DMS79 (cell line): Measurements from ENCODE around the gene MAP1S.

Experiments
- DNase-seq: peaks from one replicate; lab custom pipeline; 2025; lab: John Stamatoyannopoulos, UW

Gene MAP1S, protein sequence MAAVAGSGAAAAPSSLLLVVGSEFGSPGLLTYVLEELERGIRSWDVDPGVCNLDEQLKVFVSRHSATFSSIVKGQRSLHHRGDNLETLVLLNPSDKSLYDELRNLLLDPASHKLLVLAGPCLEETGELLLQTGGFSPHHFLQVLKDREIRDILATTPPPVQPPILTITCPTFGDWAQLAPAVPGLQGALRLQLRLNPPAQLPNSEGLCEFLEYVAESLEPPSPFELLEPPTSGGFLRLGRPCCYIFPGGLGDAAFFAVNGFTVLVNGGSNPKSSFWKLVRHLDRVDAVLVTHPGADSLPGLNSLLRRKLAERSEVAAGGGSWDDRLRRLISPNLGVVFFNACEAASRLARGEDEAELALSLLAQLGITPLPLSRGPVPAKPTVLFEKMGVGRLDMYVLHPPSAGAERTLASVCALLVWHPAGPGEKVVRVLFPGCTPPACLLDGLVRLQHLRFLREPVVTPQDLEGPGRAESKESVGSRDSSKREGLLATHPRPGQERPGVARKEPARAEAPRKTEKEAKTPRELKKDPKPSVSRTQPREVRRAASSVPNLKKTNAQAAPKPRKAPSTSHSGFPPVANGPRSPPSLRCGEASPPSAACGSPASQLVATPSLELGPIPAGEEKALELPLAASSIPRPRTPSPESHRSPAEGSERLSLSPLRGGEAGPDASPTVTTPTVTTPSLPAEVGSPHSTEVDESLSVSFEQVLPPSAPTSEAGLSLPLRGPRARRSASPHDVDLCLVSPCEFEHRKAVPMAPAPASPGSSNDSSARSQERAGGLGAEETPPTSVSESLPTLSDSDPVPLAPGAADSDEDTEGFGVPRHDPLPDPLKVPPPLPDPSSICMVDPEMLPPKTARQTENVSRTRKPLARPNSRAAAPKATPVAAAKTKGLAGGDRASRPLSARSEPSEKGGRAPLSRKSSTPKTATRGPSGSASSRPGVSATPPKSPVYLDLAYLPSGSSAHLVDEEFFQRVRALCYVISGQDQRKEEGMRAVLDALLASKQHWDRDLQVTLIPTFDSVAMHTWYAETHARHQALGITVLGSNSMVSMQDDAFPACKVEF

DNA sequence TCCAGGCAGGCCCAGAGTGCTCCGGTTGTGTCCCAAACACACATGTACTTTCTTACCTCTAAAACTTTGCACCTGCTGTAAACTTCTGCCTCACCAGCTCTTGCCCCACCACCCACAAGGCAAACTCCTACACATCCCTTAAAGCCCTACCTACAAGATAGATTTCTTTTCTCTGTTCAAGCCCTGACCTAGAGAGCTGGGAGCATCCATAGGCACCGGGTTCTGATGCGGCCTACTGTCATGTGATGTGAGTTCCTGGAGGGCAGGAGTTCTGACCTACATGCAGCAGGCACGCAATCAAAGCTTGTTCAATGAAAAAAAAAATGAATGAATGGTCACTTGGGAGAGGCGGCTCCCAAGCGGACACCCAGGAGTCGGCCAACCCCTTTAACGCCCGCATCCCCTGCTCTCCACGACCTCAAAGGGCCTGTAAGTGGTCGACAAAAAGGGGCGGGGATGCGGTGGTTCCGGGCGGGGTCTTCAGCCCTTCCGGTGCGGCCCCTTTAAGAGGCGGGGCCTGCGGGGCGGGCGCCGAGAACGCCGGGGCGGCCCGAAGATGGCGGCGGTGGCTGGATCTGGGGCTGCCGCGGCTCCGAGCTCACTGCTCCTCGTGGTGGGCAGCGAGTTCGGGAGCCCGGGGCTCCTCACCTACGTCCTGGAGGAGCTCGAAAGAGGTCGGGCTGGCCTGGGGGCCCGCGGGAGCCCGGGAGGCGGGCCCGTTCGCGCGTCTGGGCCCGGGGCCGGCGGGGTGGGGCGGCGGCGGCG, at the start of gene MAP1S:
Gene MAP1S, plus strand, starts transcription at position 534 of the 765 bp plus-strand sequence. Its CDS starts 23 bp downstream, at position 557.
- peak; percentile 32 for DNase-seq

- no peak for DNase-seq
These were observed 47.4 kb upstream of the MAP1S start for GRCh38 chr19:17671906-17672305.

DNA sequence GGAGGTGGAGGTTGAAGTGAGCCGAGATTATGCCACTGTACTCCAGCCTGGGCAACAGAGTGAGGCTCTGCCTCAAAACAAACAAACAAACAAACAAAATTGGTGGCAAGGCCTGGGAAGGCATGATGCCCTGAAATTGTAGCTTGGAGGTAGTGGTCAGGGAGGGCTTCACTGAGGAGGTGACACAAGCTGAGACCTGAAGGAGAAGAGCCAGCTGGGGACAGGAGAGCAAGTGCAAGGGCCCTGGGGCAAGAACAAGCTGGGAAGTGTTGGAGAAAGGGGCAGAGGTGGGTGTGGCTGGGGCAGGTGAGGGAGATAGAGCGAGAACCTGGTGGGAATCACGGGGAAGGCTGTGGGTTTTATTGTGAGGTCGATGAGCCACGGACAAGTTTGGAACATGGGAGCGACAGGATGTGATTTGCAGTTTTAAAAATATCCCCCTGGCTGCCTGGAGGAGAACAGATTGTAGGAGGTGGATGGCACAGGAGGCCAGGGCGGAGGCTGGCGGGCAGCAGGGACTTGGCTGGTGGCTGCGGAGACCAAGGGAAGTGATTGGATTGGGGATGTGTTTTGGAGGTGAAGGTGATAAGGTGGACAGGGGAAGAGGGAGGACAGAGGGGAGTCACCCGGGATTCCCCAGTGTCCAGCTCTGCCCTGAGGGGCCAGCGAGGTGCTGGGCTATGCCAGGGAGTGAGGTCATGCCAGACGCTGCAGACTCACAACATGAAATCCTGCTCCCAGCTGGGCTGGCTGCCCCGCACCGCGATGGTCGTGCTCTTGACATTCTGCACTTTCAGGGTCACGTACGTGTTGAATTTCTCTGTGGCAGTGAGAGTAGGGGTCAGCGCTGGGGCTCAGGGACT, 45.1 kb upstream of the MAP1S start:
- DNase-seq, result no peak

- no peak for DNase-seq
These were observed 43.0 kb upstream of the MAP1S start for GRCh38 chr19:17676295-17676694.

DNA sequence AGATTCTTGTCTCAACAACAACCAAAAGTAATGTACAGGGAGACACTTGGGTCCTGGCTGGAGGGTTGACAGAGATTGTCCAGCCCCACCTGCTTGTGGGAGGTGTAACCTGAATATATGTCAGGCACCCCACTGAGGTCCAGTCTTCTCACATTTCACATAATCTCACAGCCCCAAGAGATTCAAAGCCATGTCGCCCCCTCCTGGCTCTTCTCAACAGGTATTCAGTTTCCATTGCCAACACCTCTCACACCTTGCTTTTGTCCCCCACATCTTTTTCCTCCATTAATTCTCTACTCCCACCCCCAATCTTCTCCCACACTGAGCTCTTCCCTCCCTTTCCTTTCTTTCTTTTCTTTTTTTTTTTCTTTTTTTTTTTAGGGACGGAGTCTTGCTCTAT, 42.3 kb upstream of the MAP1S start:
- DNase-seq, result no peak

- no peak for DNase-seq
These were observed 40.4 kb upstream of the MAP1S start for GRCh38 chr19:17678836-17679235.

DNA sequence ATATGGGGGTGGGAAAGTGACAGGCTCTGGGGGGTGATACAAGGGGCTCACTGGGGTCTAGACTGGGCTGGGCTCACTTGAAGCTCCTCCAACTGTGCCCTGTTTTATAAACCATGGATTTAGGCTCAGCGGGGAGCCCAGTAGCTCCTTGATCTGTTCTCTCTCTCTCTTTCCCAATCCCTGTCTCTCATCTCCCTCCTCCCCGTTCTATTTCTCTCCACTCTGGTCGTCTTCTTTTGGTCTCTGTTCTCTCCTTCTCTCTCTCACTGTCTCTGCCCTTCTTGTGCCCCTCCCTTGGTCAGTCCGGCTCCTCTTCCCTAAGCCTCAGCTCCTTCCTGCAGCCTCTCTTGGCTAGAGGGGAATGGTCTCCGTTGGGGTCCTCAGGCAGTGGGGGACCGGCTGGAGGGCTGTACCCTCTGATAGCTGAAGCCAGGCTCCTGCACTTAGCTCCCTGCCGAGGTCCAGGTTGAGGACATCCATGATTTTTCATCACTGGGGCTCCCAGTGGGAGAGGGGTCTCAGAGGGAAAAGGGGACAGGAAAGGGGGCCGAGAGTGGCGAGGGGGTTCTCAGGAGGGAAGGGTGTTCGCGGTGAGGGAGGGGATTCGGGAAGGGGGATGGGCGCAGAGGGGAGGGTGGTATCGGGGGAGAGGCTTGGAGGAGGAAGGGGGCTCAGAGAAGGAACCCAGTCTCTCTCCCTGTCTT, 39.6 kb upstream of the MAP1S start:
- no peak for DNase-seq

- DNase-seq, result no peak
These were observed 39.0 kb upstream of the MAP1S start for GRCh38 chr19:17680230-17680722.

GRCh38 chr19:17681505-17682125, 37.7 kb upstream of the MAP1S start:
- no peak for DNase-seq

DNA sequence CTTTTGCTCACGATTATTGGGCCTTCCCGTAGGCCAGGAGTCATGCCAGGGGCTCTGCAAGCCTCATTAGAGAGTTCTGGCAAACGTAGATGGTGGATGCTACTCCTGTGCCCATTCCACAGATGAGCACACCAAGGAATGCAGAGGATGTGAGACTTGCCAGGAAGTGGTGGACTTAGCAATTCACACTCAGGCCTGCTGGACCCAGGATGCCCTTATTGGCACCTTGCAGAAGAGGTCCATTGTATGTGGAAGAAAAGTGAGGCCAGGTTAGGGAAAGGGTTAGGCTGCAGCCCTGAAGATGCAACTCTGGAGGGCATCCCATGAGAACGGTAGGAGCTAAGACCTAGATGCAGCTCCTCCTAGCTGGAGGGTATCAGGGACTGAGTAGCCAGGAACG, 37.0 kb upstream of the MAP1S start:
- no peak for DNase-seq

- no peak for DNase-seq
These were observed 36.2 kb upstream of the MAP1S start for GRCh38 chr19:17683078-17683477.

- DNase-seq, result no peak
These were observed 35.0 kb upstream of the MAP1S start for GRCh38 chr19:17684256-17684655.

DNA sequence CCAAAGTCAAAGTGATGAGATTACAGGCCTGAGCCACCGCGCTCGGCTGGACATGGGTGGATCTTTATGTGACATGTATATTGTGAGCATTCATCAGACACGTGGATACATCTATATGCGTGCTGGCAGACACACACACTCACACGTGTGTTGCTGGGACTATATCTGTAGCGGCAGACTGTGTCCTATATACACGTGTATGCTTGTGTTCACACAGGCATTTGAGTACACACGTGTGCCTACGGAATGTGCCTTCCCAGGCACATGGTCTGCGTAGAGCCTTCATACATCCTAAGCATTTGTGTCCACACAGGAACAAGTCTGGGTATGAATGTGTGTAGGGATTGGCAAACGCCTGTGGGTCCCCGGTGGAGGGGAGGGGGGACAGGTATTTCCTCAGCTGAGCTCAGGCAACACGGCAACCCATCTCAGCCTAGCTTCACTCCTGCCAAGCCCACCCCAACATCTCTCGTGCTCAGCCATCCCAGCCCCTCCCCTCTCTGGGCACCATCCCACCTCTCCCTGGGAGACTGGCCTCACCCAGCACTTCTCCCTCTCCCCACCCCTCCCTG, 33.7 kb upstream of the MAP1S start:
- no peak for DNase-seq

- no peak for DNase-seq
These were observed 33.2 kb upstream of the MAP1S start for GRCh38 chr19:17686023-17686521.

GRCh38 chr19:17686592-17687024, 32.7 kb upstream of the MAP1S start:
- DNase-seq, result no peak

GRCh38 chr19:17687141-17687856, 32.0 kb upstream of the MAP1S start:
- DNase-seq, result no peak

GRCh38 chr19:17687857-17688784, 31.2 kb upstream of the MAP1S start, which contains the start of gene UNC13A:
UNC13A (minus strand) TSS chr19:17688354; CDS start chr19:17688199, 155 bp downstream.
- peak; percentile 18 for DNase-seq
